HG03432 (cell line): ENCODE data around the gene C1orf216.
"Not testable (repeated sequence)": the region's sequence is repeated elsewhere in the genome, so short reads cannot be mapped to it uniquely, and the experiment has no call there.

ENCODE experiments used
- ATAC-seq: cut with Tn5 transposase; IDR thresholded peaks from one replicate; pipeline ENCODE4 v1.9.1; 2021; ENCODE audit warnings: mild to moderate bottlenecking, moderate library complexity; ENCODE audit not compliant: unreplicated experiment

Gene C1orf216

DNA sequence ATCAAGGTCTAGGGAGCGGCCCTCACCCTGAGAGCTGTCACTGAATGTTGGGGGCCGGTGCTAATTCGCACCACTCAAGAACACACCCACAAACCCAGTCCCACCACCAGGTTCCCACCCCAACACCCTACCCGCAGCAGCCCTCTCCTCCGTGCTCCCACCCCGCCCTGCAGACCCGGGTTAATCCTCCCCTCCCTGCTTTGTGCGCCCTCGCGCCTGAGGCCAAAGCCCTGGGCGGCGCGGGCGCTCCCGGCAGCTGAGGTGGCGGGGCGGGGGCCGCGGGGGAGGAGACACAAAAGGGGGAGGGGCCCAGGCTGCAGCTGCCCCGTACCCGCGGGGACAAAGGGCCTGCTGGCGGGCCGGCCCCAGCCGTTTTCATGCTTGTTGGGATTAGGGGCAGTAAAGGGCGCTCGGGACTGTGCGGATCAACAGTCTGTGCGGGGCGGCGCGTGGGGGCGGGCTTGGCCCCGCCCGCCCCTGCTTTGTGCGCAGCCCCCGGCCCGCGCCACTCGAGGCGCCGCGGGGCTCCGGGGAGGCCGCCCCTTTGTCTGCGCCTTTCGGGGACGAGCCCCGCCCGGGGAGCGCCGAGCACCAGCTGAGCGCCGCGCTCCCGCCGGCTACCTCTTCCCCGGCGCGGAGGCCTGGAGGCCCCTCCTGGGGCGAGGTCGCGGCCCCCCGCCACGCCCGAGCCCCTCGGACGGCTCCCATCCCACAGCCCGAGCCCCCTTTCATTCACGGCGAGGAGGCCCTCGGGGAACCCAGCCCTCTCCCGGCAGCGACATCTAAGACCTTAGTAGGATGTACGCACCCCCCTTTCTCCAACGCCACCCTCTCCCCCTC lies 10.9 kb downstream of the C1orf216 start:
- no peak for ATAC-seq

DNA sequence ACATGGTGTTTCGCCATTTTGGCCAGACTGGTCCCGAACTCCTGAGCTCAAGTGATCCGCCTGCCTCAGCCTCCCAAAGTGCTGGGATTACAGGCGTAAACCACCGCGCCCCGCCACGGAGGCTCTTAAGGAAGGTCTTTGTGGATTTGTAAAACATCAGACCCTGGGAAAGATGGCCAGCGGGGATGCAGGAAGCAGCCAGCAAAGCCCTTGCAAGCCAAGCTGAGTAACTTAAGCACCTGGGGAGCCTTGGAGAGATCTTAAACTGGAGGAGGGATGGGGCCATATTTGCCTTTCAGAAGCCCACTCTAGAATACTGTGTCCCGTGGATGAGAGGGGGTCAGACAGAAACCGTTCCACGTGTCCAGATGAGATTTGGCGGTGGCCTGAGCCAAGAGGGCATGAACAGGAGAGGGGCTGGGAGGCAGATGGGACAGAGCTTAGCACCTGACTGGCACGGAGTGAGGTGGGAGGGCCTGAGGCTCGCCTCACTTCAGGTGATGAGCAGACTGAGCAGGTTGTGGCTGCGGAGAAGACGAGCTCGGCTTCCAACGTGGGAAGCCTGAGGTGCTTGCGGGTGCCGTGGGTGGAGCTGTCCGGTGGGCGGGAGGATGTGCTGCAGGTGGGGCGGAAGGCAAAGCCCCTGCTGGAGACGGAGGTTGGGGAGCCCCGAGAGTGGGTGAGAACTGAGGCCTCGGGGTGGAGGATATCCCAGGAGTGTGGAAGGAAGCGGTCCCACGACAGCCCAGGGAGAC lies 11.7 kb downstream of the C1orf216 start:
- ATAC-seq: no peak

DNA sequence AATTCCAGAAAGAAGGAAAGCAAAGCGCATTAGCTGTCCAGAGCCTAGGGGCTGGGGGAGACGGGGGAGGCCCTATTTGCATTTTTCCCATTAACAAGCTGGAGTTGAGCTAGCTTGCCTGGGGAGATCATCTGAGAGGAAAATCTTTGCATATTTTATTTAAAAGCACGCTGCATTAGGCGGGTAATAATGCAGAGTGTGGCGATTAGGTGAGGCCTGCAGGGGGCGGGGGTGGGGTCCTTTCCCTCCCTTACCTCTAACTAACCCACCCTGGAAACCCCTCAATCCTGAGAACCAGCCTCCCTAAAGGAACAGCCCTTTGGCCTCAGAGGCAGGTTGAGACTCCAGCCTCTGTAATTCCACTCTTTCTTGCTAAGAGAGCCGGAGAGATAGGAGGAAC lies 16.2 kb downstream of the C1orf216 start:
- ATAC-seq: no peak

DNA sequence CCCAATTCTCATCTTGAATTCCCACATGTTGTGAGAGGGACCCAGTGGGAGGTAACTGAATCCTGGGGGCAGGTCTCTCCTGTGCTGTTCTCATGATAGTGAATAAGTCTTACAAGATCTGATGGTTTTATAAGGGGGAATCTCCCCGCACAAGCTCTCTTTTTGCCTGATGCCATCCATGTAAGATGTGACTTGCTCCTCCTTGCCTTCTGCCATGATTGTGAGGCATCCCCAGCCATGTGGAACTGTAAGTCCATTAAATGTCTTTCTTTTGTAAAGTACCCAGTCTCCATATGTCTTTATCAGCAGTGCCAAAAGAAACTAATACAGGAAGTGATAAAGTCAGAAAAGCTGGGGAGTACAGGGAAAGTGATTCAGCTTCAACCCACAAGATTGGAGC lies 19.5 kb downstream of the C1orf216 start:
- ATAC-seq: not testable (repeated sequence)

DNA sequence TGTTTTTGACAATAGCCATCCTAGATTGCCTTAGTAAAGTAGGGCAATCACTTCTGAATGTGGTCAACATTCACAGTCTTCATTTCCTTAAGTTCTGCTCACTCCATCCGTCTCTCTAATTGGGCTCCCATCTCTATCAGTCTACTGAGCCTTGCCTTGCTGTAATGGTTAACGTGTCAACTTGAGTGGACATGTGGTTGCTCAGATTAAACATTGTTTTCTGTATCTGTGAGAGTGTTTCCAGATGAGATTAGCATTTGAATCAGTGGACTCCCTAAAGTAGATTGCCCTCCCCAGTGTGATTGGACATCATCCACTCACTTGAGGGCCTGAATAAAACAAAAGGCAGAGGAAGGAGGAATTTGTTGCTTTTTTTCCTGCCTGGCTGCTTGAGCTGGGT lies 26.4 kb downstream of the C1orf216 start:
- ATAC-seq: no peak

DNA sequence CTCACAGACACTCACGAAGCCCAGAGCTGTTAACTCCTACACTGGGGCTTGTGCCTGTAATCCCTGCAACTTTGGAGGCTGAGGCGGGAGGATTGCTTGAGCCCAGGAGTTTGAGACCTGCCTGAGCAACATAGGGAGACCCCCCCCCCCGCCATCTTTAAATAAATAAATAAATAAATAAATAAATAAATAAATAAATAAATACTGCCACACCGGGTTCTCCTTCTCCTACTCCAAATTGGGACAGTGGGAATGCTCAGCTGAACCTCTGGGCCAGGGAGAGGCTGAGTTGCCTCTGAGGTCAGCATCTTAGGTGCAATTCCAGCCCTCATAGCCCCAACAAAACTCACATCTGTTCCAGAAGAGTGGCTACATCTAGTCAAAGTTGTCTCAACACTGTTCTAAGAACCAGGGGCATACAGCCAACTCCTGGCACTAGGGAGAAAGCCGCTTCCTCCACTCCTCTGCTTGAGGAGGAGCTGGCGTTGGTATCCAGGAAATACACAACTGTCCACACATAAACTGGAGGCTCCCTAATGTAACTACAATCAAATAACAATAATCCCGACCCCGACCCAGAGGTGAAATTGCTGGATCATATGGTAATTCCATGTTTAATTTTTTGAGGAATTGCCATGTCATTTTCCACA lies 27.0 kb downstream of the C1orf216 start:
- ATAC-seq: no peak

DNA sequence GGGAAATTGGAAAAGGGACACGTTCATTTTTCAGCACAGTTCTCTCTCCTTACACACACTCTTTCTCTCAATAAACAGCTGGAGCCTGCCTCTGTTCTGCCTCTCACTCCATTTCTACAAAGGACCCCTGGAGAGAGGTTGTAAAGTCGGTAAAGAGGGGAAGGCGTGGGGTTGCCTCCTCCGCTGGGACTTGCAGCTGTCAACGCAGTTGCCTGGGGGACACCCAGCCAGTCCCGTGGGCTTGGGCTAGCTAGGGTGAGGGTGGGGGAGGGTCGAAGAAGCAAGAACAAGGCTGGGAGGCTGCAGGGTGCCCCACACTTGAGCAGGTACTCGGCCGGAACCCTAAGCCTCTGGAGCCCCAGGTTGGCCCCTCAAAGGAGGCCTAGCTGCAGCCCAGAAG lies 27.6 kb downstream of the C1orf216 start:
- no peak for ATAC-seq

DNA sequence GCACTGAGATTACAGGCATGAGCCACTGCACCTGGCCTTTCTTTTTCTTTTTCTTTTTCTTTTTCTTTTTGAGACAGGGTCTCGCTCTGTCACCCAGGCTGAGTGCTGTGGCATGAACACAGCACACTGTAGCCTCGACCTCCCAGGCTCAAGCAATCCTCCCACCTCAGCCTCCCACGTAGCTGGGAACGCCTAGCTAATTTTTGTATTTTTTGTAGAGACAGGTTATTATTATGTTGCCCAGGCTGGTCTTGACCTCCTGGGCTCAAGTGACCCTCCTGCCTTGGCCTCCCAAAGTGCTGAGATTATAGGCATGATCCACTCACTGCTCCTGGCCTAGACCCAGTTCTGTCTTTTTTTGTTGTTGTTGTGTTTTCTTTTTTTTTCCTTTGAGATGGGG lies 28.6 kb downstream of the C1orf216 start:
- not testable (repeated sequence) for ATAC-seq

DNA sequence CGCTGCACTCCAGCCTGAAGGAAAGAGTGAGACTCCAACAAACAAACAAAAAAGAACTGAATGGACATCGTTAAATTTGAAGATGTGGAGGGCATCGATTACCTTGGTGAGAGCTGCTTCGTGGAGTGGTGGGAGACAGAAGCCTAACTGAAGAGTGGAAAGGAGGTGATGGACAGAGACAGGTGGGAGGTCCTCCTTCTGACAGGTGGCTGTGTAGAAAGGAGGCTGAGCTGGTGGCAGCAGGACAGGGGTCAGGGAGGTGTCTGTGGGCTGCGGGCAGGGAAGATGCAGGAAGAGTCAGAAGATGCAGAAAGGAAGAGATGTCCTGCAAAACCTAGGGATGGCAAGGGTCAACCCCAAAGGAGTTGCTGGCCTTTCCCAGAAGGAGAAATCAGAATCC lies 30.5 kb downstream of the C1orf216 start:
- ATAC-seq: no peak

DNA sequence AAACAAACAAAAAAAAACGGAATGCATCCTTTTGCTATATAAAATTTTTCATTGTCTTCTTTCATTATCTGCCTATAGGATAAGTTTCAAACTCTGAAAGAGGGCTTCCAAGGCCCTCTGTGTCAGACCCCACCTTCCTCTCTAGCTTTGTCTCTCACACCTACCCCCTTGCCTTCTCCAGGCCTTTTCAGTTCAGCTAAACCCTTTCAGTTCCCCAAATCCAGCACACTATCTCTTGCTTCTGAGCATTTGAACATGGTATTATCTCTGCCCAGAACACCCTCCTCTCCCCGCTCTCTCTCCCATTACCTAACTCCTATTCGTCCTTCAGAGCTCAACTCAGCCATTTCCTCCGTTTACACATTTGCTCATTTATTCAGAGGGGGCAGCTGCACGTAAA lies 35.7 kb downstream of the C1orf216 start:
- ATAC-seq: no peak

DNA sequence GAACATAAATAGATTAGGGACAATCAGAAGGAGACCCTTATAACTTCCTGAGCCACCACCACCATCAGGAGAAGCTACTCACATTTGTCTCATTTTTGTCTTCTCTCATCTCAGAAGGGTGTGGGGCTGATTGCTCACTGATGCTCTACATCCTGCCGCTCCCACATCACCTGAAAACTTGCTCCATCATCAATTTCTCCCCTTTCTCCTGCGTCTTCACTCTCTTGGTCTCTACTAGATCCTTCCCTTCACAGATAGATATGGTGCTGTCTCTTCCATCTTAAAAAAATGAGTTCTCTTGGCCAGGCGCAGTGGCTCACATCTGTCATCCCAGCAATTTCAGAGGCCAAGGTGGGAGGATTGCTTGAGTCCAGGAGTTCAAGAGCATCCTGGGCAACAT lies 38.4 kb downstream of the C1orf216 start:
- no peak for ATAC-seq

DNA sequence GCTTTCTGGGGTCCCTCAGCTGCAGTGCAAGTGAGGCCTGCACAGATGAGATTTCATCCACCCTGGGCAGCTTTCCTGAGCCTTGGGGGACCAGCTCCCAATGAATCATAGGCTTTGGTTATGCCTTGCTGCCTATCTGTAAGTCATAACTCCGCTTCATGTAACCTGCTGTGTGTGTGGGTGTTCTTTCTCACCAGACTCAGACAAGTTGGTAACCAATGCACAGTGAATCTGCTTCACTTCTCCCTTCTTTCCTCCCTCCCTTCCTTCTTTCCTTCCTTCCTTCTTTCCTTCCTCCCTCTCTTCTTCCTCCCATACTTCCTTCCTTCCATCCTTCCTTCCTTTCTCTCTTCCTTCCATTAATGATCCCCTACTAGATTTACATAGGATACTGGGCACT lies 42.9 kb downstream of the C1orf216 start:
- no peak for ATAC-seq

DNA sequence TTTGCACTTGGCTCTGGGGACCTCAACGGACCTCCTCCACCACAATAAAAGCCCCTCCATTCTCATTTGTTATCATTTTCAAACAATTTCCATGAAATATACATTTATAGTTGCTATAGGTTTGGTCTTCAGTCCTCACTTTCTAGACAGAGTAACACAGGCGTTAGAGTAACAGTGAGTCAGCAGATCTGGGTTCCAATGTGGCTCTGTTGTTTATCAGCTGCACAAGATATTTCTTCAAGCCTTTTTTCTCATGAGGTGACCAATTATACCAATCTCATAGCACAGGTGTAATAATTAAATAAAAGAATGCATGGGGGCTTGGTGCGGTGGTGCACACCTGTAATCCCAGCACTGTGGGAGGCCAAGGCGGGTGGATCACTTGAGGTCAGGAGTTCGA lies 44.6 kb downstream of the C1orf216 start:
- ATAC-seq: no peak

DNA sequence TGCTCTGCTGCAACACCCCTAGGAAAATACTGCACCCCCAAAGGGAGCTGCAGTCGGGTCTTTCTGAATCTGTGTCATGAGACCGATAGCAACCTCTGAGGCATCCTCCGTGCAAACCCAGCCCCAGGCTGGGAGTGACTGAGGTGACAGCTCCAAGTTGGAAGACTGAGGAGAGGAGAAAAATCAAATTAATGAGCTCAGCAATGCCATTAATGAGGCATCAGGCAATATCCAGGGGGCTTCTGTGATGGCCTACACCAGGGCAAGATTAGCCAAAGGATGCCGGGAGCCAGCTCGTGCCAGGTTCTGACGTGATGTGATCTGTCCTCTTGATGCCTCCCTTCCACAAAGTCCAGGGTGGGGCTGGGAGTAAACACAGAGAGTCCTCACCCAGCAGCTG lies 46.6 kb downstream of the C1orf216 start:
- ATAC-seq: no peak

DNA sequence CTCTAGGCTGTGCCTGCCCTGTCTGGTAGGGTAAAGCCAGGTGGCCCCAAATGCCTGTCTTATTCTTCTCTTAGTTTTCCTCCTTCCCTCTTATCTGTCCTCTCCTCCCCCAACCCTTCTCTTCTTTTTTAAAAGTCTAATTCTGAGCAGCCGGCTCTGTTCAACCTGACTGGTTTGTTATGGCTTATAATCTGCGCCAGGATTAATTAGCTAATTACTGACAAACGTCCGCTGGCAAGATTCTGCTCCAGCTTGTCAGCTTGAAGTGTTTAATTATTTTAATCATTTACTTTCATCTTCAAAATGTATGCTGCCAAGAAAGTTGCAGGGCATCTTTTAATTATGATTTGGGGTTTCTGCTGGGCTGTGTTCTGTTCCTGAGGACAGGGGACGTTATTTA lies 50.2 kb downstream of the C1orf216 start:
- no peak for ATAC-seq

DNA sequence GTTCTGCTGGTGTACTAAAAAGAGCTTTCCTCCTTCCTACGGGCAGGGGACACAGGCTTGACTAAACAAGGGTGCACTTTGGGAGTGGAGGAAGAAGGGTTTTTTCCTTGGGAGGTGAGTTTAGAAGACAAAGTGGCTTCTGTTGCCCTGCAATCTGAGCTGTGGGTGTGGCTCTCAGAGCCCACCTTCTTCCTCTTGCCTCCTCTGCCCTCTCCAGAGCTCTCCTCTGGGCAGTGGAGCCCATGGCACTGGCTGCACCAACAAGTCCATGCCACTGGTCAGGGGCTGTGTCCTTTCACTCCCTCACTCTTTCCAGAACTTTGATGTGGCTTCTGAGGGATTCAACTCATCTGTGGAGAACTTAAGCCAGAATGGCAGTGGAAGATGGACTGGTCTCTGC lies 51.8 kb downstream of the C1orf216 start:
- no peak for ATAC-seq

DNA sequence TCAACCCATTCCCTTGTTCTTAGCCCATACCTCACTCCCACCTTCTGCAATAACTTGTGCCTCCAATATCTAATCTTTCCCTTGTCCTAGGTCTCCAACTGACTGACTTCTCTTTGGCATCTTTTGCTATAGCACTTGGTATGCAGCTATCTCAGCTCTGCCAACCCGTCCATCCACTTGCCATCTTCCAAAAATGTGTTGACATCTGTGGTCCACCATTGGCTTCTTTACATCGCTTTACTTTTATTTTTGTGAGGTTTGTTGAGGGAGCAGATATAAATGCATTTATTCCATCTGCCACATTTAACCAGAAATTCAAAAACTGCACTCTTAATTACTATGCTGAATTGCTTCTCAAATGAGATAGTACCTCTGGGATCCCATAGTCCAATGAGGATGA lies 52.5 kb downstream of the C1orf216 start:
- ATAC-seq: no peak
